Caco-2 (cell line): ENCODE data around the gene PRSS33. TPM values are rescaled to one million over a fixed set of nuclear protein-coding genes. Genes with fewer than 3 reads are reported as not detected.

Experiments used
- BruUV-seq: library from RNA; stranded (reverse); fragments of 400-500 nt; replicated peaks from 2 replicates; lab custom pipeline; 2021; lab: Mats Ljungman, UMichigan
- CTCF ChIA-PET: fragments of 300-600 bp; sonication (Branson Sonifier 250); formaldehyde crosslinking; loops from one replicate; lab custom pipeline; 2022; ENCODE audit warnings: antibody characterized with exemption; lab: Charles Lee
- POLR2A ChIA-PET: fragments of 300-600 bp; sonication (Branson Sonifier 250); formaldehyde crosslinking; loops from one replicate; lab custom pipeline; 2022; ENCODE audit warnings: antibody characterized with exemption; lab: Charles Lee
- DNase-seq, 2 experiments: peaks; one replicate each; pipeline versions ENCODE4 v3.0.0 to v3.0.0-alpha.2; 2020 to 2022
- H3K27me3 ChIP-seq: replicated peaks from 2 replicates; pipeline ENCODE4 v1.6.0; 2011; ENCODE audit warnings: low read length; ENCODE audit not compliant: control insufficient read depth, insufficient read depth
- H3K36me3 ChIP-seq: 2 replicates; pipeline ENCODE4 v1.5.1; 2011; ENCODE audit warnings: low read length; ENCODE audit not compliant: control insufficient read depth, insufficient read depth
- H3K4me1 ChIP-seq: fragments of 250-450 bp; sonication (Bioruptor Pico); 2 replicates; pipeline ENCODE4 v1.5.1; 2020; ENCODE audit warnings: mild to moderate bottlenecking
- H3K4me3 ChIP-seq: 2 replicates; pipeline ENCODE4 v1.5.1; 2011; ENCODE audit warnings: low read depth, mild to moderate bottlenecking, control low read depth, low read length
- H3K9me3 ChIP-seq: fragments of 250-450 bp; sonication (Bioruptor Pico); 2 replicates; pipeline ENCODE4 v1.5.1; 2020; ENCODE audit warnings: mild to moderate bottlenecking, moderate library complexity
- H3K27ac Mint-ChIP-seq: one replicate; pipeline ENCODE4 v1.8.0; 2022; ENCODE audit warnings: mixed read lengths; ENCODE audit not compliant: unreplicated experiment
- H3K27me3 Mint-ChIP-seq: one replicate; pipeline ENCODE4 v1.8.0; 2022; ENCODE audit warnings: mixed read lengths; ENCODE audit not compliant: insufficient read depth, unreplicated experiment
- H3K36me3 Mint-ChIP-seq: one replicate; pipeline ENCODE4 v1.8.0; 2022; ENCODE audit warnings: mild to moderate bottlenecking, mixed read lengths; ENCODE audit not compliant: insufficient read depth, unreplicated experiment
- H3K4me1 Mint-ChIP-seq: one replicate; pipeline ENCODE4 v1.8.0; 2022; ENCODE audit warnings: low read depth, mixed read lengths; ENCODE audit not compliant: unreplicated experiment
- H3K4me3 Mint-ChIP-seq: one replicate; pipeline ENCODE4 v1.8.0; 2022; ENCODE audit warnings: mild to moderate bottlenecking, moderate library complexity, mixed read lengths; ENCODE audit not compliant: unreplicated experiment
- H3K9me3 Mint-ChIP-seq: one replicate; pipeline ENCODE4 v1.8.0; 2022; ENCODE audit warnings: mixed read lengths; ENCODE audit not compliant: unreplicated experiment
- CTCF ChIP-seq, 2 experiments: fragments of 200-600 bp in 1 of 2; IDR thresholded peaks; 1 replicate in 1 of 2; 2 replicates in 1 of 2; pipeline versions ENCODE4 v1.5.1 to v1.8.0; 2011 to 2022; ENCODE audit warnings: antibody characterized with exemption in 1 of 2, control low read depth in 1 of 2, inconsistent platforms in 1 of 2, low read depth in 1 of 2, low read length in 1 of 2, mild to moderate bottlenecking in 1 of 2, moderate library complexity in 1 of 2; ENCODE audit not compliant: insufficient read depth in 1 of 2, severe bottlenecking in 1 of 2, unreplicated experiment in 1 of 2
- intact Hi-C: fragments of 100-400 bp; cut with micrococcal nuclease; formaldehyde crosslinking; loops from one replicate; pipeline ENCODE4 v1.10.0; 2022; ENCODE audit not compliant: unreplicated experiment
- total RNA-seq: library from RNA; stranded (reverse); gene quantifications from 2 replicates; pipeline ENCODE4 v1.2.3, GENCODE V29; 2022

Gene PRSS33
- total RNA-seq, 1 experiment from 2014 or later, result not detected

GRCh38 chr16:2827374-2827791, 40.0 kb upstream of the PRSS33 start:
- Mint-ChIP-seq H3K27ac (no peak overlapping the region), H3K4me1 (peaks cover 4% of the 10 kb centered on the region), H3K4me3 (no peak overlapping the region), H3K9me3 (no peaks in the 10 kb centered on the region), H3K36me3 (no peaks in the 10 kb centered on the region), H3K27me3 (no peaks in the 10 kb centered on the region)
- no peaks in the 10 kb centered on the region for H3K27me3 ChIP-seq
- ChIA-PET POLR2A (no interaction called here), CTCF (no interaction called here)
- intact Hi-C loops, result no loop called here
- no peaks in the 10 kb centered on the region for H3K36me3 ChIP-seq
- H3K9me3 ChIP-seq, result no peaks in the 10 kb centered on the region
- H3K4me3 ChIP-seq, result no peak overlapping the region
- BruUV-seq, result no TSS peak
- TF ChIP-seq CTCF (IDR thresholded peaks at IDR 0.05; ENCODE audit: insufficient read depth in 1 of 2, low read depth in 1 of 2, low read length in 1 of 2, severe bottlenecking in 1 of 2, unreplicated experiment in 1 of 2), result no peak
- no peaks in the 10 kb centered on the region for H3K4me1 ChIP-seq
- no peak for DNase-seq

GRCh38 chr16:2826591-2827373, 39.4 kb upstream of the PRSS33 start:
- no peaks in the 10 kb centered on the region for H3K36me3 Mint-ChIP-seq
- H3K27me3 Mint-ChIP-seq, result no peaks in the 10 kb centered on the region
- H3K9me3 Mint-ChIP-seq, result no peaks in the 10 kb centered on the region
- Histone ChIP-seq H3K36me3 (no peaks in the 10 kb centered on the region), H3K4me3 (no peak overlapping the region), H3K9me3 (no peaks in the 10 kb centered on the region), H3K4me1 (no peaks in the 10 kb centered on the region), H3K27me3 (no peaks in the 10 kb centered on the region)
- no peak overlapping the region for H3K27ac Mint-ChIP-seq
- BruUV-seq, result no TSS peak
- DNase-seq, result no peak
- intact Hi-C loops, result no loop called here
- H3K4me3 Mint-ChIP-seq, result no peak overlapping the region
- ChIA-PET CTCF (no interaction called here), POLR2A (no interaction called here)
- H3K4me1 Mint-ChIP-seq, result peaks cover 4% of the 10 kb centered on the region
- no peak for TF ChIP-seq CTCF (IDR thresholded peaks at IDR 0.05; ENCODE audit: insufficient read depth in 1 of 2, low read depth in 1 of 2, low read length in 1 of 2, severe bottlenecking in 1 of 2, unreplicated experiment in 1 of 2)

- Histone ChIP-seq H3K4me1 (no peaks in the 10 kb centered on the region), H3K9me3 (no peaks in the 10 kb centered on the region), H3K27me3 (no peaks in the 10 kb centered on the region), H3K36me3 (no peaks in the 10 kb centered on the region), H3K4me3 (no peak overlapping the region)
- H3K36me3 Mint-ChIP-seq, result no peaks in the 10 kb centered on the region
- H3K9me3 Mint-ChIP-seq, result no peaks in the 10 kb centered on the region
- POLR2A ChIA-PET, result no interaction called here
- peaks cover 4% of the 10 kb centered on the region for H3K4me1 Mint-ChIP-seq
- CTCF ChIA-PET, result no interaction called here
- no peaks in the 10 kb centered on the region for H3K27me3 Mint-ChIP-seq
- BruUV-seq, result no TSS peak
- no peak overlapping the region for H3K4me3 Mint-ChIP-seq
- no peak for TF ChIP-seq CTCF (IDR thresholded peaks at IDR 0.05; ENCODE audit: insufficient read depth in 1 of 2, low read depth in 1 of 2, low read length in 1 of 2, severe bottlenecking in 1 of 2, unreplicated experiment in 1 of 2)
- no peak overlapping the region for H3K27ac Mint-ChIP-seq
- no peak for DNase-seq
- intact Hi-C loops, result no loop called here
Measured at GRCh38 chr16:2825906-2826305, 38.5 kb upstream of the PRSS33 start.
